Keratinocyte (primary cell): ENCODE measurements around the gene NCS1.

Experiments
- EZH2 ChIP-seq: IDR thresholded peaks from one replicate; pipeline ENCODE4 v1.6.1; 2012; ENCODE audit warnings: inconsistent platforms, mild to moderate bottlenecking, low read length, moderate library complexity
- TF ChIP-seq, protein P1 (sequence below), 3 experiments: IDR thresholded peaks in 1 of 3; conservative IDR thresholded peaks in 1 of 3; optimal IDR thresholded peaks in 1 of 3; 2 replicates in 2 of 3; 3 replicates in 1 of 3; pipeline versions ENCODE3 to v1.5.1; 2011; ENCODE audit warnings: low read length in 3 of 3, mild to moderate bottlenecking in 3 of 3, moderate library complexity in 2 of 3, control low read depth in 1 of 3, inconsistent platforms in 1 of 3; ENCODE audit not compliant: insufficient read depth in 2 of 3; ENCODE audit errors: extremely low read depth in 1 of 3

DNA sequence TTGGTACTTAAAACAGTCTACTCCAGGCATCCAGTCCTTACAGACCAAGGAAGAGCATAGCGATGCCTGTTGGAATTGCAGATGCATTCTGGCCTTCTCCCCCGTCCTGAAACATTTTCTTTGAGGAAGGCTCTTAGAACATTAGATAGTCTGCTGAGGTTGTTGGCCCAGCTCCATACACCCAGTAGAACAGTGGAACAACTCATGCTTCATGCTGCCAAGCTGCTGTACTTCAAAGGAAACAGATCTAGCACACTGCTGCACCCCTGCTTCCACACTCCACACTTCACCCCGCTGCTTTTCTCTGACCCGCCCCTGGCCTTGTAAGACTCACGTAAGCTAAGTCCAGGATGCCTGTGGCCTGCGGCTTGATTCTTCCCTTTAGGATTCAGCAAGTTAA is 33.4 kb upstream of the NCS1 start:
- TF ChIP-seq, protein P1, sequence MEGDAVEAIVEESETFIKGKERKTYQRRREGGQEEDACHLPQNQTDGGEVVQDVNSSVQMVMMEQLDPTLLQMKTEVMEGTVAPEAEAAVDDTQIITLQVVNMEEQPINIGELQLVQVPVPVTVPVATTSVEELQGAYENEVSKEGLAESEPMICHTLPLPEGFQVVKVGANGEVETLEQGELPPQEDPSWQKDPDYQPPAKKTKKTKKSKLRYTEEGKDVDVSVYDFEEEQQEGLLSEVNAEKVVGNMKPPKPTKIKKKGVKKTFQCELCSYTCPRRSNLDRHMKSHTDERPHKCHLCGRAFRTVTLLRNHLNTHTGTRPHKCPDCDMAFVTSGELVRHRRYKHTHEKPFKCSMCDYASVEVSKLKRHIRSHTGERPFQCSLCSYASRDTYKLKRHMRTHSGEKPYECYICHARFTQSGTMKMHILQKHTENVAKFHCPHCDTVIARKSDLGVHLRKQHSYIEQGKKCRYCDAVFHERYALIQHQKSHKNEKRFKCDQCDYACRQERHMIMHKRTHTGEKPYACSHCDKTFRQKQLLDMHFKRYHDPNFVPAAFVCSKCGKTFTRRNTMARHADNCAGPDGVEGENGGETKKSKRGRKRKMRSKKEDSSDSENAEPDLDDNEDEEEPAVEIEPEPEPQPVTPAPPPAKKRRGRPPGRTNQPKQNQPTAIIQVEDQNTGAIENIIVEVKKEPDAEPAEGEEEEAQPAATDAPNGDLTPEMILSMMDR (optimal IDR thresholded peaks at IDR 0.05 in 1 of 3, IDR thresholded peaks at IDR 0.05 in 1 of 3, conservative IDR thresholded peaks at IDR 0.05 in 1 of 3; ENCODE audit: extremely low read depth in 1 of 3, insufficient read depth in 2 of 3, low read length in 3 of 3): peak in 1 of 3 experiments; percentile 23
- no peak for TF ChIP-seq EZH2
